Measurements from ENCODE around the gene RAB11FIP4.

DNA sequence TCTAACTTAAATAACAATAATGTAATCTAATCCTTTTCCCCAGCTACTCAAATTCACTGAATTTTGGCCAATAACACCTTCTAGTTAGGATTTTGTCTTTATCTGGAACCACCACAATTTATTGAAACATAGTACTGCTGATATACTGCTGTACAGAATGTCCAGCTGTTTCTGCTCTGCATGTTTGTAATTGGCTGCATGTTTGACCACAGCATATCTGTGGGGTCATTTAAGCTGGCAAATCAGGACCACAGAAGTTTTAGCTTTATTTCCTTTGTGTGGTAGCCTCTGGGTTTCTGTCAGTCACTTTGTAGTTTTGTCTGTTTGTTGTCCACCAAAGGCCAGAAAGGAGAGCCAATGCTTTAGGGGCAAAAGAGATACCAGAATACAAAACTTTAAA is 22.2 kb upstream of the RAB11FIP4 start:
- TF ChIP-seq, protein P1, sequence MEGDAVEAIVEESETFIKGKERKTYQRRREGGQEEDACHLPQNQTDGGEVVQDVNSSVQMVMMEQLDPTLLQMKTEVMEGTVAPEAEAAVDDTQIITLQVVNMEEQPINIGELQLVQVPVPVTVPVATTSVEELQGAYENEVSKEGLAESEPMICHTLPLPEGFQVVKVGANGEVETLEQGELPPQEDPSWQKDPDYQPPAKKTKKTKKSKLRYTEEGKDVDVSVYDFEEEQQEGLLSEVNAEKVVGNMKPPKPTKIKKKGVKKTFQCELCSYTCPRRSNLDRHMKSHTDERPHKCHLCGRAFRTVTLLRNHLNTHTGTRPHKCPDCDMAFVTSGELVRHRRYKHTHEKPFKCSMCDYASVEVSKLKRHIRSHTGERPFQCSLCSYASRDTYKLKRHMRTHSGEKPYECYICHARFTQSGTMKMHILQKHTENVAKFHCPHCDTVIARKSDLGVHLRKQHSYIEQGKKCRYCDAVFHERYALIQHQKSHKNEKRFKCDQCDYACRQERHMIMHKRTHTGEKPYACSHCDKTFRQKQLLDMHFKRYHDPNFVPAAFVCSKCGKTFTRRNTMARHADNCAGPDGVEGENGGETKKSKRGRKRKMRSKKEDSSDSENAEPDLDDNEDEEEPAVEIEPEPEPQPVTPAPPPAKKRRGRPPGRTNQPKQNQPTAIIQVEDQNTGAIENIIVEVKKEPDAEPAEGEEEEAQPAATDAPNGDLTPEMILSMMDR (IDR thresholded peaks at IDR 0.05) = no peak
- TF ChIP-seq POLR2A (IDR thresholded peaks at IDR 0.05) = no peak
